HCT116 (cell line): Measurements from ENCODE around the gene DNAJC5G.
"Not testable (repeated sequence)": the region's sequence is repeated elsewhere in the genome, so short reads cannot be mapped to it uniquely, and the experiment has no call there.

Experiments used
- ELF1 ChIP-seq: IDR thresholded peaks from 2 replicates; pipeline ENCODE4 v1.6.1; 2012; ENCODE audit warnings: low read depth, borderline replicate concordance
- EZH2phosphoT487 ChIP-seq: fragments of 200-600 bp; IDR thresholded peaks from 2 replicates; pipeline ENCODE4 v1.6.1; 2018; ENCODE audit warnings: antibody characterized with exemption, borderline replicate concordance
- FOSL1 ChIP-seq: IDR thresholded peaks from 2 replicates; pipeline ENCODE4 v1.6.1; 2012; ENCODE audit warnings: low read depth
- POLR2A ChIP-seq: IDR thresholded peaks from 2 replicates; pipeline ENCODE4 v1.7.0; 2011; ENCODE audit warnings: borderline replicate concordance; ENCODE audit not compliant: insufficient read depth, insufficient read length; ENCODE audit errors: extremely low read depth
- POLR2AphosphoS5 ChIP-seq: IDR thresholded peaks from 2 replicates; pipeline ENCODE4 v1.6.1; 2011; ENCODE audit warnings: mild to moderate bottlenecking, low read depth, low read length, moderate library complexity
- TCF7L2 ChIP-seq: IDR thresholded peaks from 2 replicates; pipeline ENCODE4 v1.7.0; 2011; ENCODE audit warnings: borderline replicate concordance, inconsistent platforms; ENCODE audit not compliant: insufficient read depth, insufficient read length; ENCODE audit errors: extremely low read depth
- YY1 ChIP-seq: IDR thresholded peaks from 2 replicates; pipeline ENCODE4 v1.6.1; 2011; ENCODE audit warnings: low read length, low read depth, moderate library complexity, mild to moderate bottlenecking; ENCODE audit not compliant: insufficient replicate concordance; ENCODE audit errors: extremely low read depth
- TF ChIP-seq, protein P1 (sequence below), 3 experiments: fragments of 200-600 bp in 1 of 3; sonication (generic) in 1 of 3; IDR thresholded peaks in 2 of 3; conservative IDR thresholded peaks in 1 of 3; 2 replicates each; pipeline ENCODE4 v1.5.1; 2012 to 2017; ENCODE audit warnings: low read depth in 2 of 3, low read length in 2 of 3, antibody characterized with exemption in 1 of 3, borderline replicate concordance in 1 of 3, control low read depth in 1 of 3, mild to moderate bottlenecking in 1 of 3, mixed read lengths in 1 of 3, mixed run types in 1 of 3, moderate library complexity in 1 of 3; ENCODE audit not compliant: insufficient read depth in 1 of 3

DNA sequence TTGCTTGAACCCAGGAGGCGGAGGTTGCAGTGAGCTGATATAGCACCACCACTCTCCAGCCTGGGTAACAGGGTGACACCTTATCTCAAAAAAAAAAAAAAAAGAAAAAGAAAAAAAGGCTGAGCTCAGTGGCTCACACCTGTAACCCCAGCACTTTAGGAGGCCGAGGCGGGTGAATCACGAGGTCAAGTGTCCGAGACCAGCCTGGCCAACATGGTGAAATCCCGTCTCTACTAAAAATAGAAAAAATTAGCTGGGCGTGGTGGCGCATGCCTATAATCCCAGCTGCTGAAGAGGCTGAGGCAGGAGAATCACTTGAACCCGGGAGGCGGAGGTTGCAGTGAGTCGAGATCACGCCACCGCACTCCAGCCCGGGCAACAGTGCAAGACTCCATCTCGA, 44.6 kb downstream of the DNAJC5G start:
- not testable (repeated sequence) for TF ChIP-seq EZH2phosphoT487, POLR2AphosphoS5, ELF1, TCF7L2, POLR2A, YY1, FOSL1
- TF ChIP-seq, protein P1, sequence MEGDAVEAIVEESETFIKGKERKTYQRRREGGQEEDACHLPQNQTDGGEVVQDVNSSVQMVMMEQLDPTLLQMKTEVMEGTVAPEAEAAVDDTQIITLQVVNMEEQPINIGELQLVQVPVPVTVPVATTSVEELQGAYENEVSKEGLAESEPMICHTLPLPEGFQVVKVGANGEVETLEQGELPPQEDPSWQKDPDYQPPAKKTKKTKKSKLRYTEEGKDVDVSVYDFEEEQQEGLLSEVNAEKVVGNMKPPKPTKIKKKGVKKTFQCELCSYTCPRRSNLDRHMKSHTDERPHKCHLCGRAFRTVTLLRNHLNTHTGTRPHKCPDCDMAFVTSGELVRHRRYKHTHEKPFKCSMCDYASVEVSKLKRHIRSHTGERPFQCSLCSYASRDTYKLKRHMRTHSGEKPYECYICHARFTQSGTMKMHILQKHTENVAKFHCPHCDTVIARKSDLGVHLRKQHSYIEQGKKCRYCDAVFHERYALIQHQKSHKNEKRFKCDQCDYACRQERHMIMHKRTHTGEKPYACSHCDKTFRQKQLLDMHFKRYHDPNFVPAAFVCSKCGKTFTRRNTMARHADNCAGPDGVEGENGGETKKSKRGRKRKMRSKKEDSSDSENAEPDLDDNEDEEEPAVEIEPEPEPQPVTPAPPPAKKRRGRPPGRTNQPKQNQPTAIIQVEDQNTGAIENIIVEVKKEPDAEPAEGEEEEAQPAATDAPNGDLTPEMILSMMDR (IDR thresholded peaks at IDR 0.05 in 2 of 3, conservative IDR thresholded peaks at IDR 0.05 in 1 of 3; ENCODE audit: borderline replicate concordance in 1 of 3, insufficient read depth in 1 of 3, low read depth in 2 of 3, low read length in 2 of 3), result not testable (repeated sequence)
